ENCODE data around the gene PNMA1.

- TF ChIP-seq CTCF (IDR thresholded peaks at IDR 0.05) (no peak), POLR2A (IDR thresholded peaks at IDR 0.05) (no peak)
These were observed 9.2 kb upstream of the PNMA1 start for GRCh38 chr14:73723406-73723796.

Data from heart left ventricle (tissue), 13 donors.